Trophoblast cell (in vitro differentiated cells and primary cell): ENCODE data around the gene ACCS.
A peak's percentile ranks its signal among the peaks of the same experiment; 100 is the strongest.

Source experiments
- DNase-seq, 2 donors: peaks; one replicate each; pipeline ENCODE4 v3.0.0-alpha.2; 2016
- H2AFZ ChIP-seq: 2 replicates; pipeline ENCODE4 v1.6.1; 2013; ENCODE audit warnings: low read length, moderate library complexity, mild to moderate bottlenecking; ENCODE audit not compliant: insufficient read depth, poor library complexity
- H2AK5ac ChIP-seq: 2 replicates; pipeline ENCODE4 v1.6.1; 2013; ENCODE audit warnings: mild to moderate bottlenecking, low read length
- H2BK120ac ChIP-seq: 2 replicates; pipeline ENCODE4 v1.6.1; 2013; ENCODE audit warnings: low read length, mild to moderate bottlenecking, moderate library complexity; ENCODE audit not compliant: insufficient read depth, poor library complexity
- H2BK12ac ChIP-seq: 2 replicates; pipeline ENCODE4 v1.6.1; 2013; ENCODE audit warnings: mild to moderate bottlenecking, low read length, moderate library complexity
- H2BK5ac ChIP-seq: 2 replicates; pipeline ENCODE4 v1.6.1; 2013; ENCODE audit warnings: low read length, low read depth, moderate library complexity, mild to moderate bottlenecking; ENCODE audit not compliant: poor library complexity
- H3K14ac ChIP-seq: 2 replicates; pipeline ENCODE4 v1.6.1; 2013; ENCODE audit warnings: mild to moderate bottlenecking, low read length
- H3K18ac ChIP-seq: 2 replicates; pipeline ENCODE4 v1.6.1; 2013; ENCODE audit warnings: mild to moderate bottlenecking, low read length
- H3K23ac ChIP-seq: 2 replicates; pipeline ENCODE4 v1.6.1; 2013; ENCODE audit warnings: low read length
- H3K27ac ChIP-seq: 2 replicates; pipeline ENCODE4 v1.5.1; 2013; ENCODE audit warnings: low read depth, mild to moderate bottlenecking, inconsistent platforms, low read length, moderate library complexity
- H3K27me3 ChIP-seq: 2 replicates; pipeline ENCODE4 v1.6.1; 2013; ENCODE audit warnings: inconsistent platforms, mild to moderate bottlenecking, low read length, moderate library complexity; ENCODE audit not compliant: insufficient read depth
- H3K36me3 ChIP-seq, 2 experiments: 1 replicate in 1 of 2; 2 replicates in 1 of 2; pipeline ENCODE4 v1.6.1; 2013; ENCODE audit warnings: low read length in 2 of 2, mild to moderate bottlenecking in 2 of 2, moderate library complexity in 1 of 2; ENCODE audit not compliant: insufficient read depth in 2 of 2, control insufficient read depth in 1 of 2
- H3K4ac ChIP-seq: 2 replicates; pipeline ENCODE4 v1.6.1; 2013; ENCODE audit warnings: low read depth, mild to moderate bottlenecking, low read length, moderate library complexity
- H3K4me1 ChIP-seq, 2 experiments: 1 replicate in 1 of 2; 2 replicates in 1 of 2; pipeline ENCODE4 v1.6.1; 2013; ENCODE audit warnings: low read length in 2 of 2, mild to moderate bottlenecking in 2 of 2, moderate library complexity in 1 of 2; ENCODE audit not compliant: insufficient read depth in 2 of 2, control insufficient read depth in 1 of 2
- H3K4me2 ChIP-seq: 2 replicates; pipeline ENCODE4 v1.6.1; 2013; ENCODE audit warnings: inconsistent platforms, mild to moderate bottlenecking, low read length, moderate library complexity
- H3K4me3 ChIP-seq: 2 replicates; pipeline ENCODE4 v1.5.1; 2013; ENCODE audit warnings: mild to moderate bottlenecking, low read depth, low read length, inconsistent platforms
- H3K79me1 ChIP-seq: one replicate; pipeline ENCODE4 v1.6.1; 2013; ENCODE audit warnings: low read length
- H3K79me2 ChIP-seq: 2 replicates; pipeline ENCODE4 v1.6.1; 2013; ENCODE audit warnings: low read length, mild to moderate bottlenecking; ENCODE audit not compliant: control insufficient read depth, insufficient read depth, poor library complexity
- H3K9ac ChIP-seq: 2 replicates; pipeline ENCODE4 v1.6.1; 2013; ENCODE audit warnings: mild to moderate bottlenecking, low read length
- H3K9me3 ChIP-seq: 2 replicates; pipeline ENCODE4 v1.6.1; 2013; ENCODE audit warnings: low read depth, mild to moderate bottlenecking, control low read depth, inconsistent platforms, low read length; ENCODE audit not compliant: insufficient read depth
- H4K12ac ChIP-seq: 2 replicates; pipeline ENCODE4 v1.6.1; 2013; ENCODE audit warnings: low read depth, mild to moderate bottlenecking, low read length, moderate library complexity
- H4K8ac ChIP-seq: 2 replicates; pipeline ENCODE4 v1.6.1; 2013; ENCODE audit warnings: low read depth, mild to moderate bottlenecking, low read length, moderate library complexity
- H4K91ac ChIP-seq: one replicate; pipeline ENCODE4 v1.6.1; 2013; ENCODE audit warnings: low read depth, mild to moderate bottlenecking, low read length, moderate library complexity
- WGBS: extraction: QIAGEN DNeasy Blood & Tissue Kit; methylation state at CpG from one replicate; pipeline ENCODE4 v1.1.7; 2013; ENCODE audit warnings: missing lambda C conversion rate; ENCODE audit not compliant: insufficient read length, insufficient coverage; ENCODE audit errors: extremely low coverage; 5-methylcytosine and 5-hydroxymethylcytosine counted together

Gene ACCS

GRCh38 chr11:44071157-44071556, 5.1 kb downstream of the ACCS start:
- Histone ChIP-seq H2BK12ac (no peak overlapping the region), H2AK5ac (no peak overlapping the region), H3K23ac (no peak overlapping the region), H2BK5ac (no peak overlapping the region), H3K79me2 (no peaks in the 10 kb centered on the region), H3K9me3 (peaks cover 2% of the 10 kb centered on the region), H3K27me3 (no peaks in the 10 kb centered on the region), H2AFZ (no peak overlapping the region), H3K4me3 (no peak overlapping the region), H2BK120ac (no peak overlapping the region), H3K4me1 (peaks cover 0 to 3% of the 10 kb centered on the region in 2 experiments), H4K91ac (no peak overlapping the region), H4K8ac (no peak overlapping the region), H3K14ac (no peak overlapping the region), H3K4me2 (no peak overlapping the region), H3K18ac (no peak overlapping the region), H3K36me3 (peaks cover 0 to 2% of the 10 kb centered on the region in 2 experiments), H3K9ac (no peak overlapping the region), H4K12ac (no peak overlapping the region), H3K27ac (no peak overlapping the region), H3K4ac (no peak overlapping the region), H3K79me1 (peaks cover 3% of the 10 kb centered on the region)
- DNase-seq: no peak
- no CpG with 5 or more reads among the region's 3 CpGs for WGBS

GRCh38 chr11:44072757-44073658, 6.9 kb downstream of the ACCS start:
- H3K27me3 ChIP-seq: no peaks in the 10 kb centered on the region
- no peaks in the 10 kb centered on the region for H3K79me2 ChIP-seq
- no peak overlapping the region for H3K9ac ChIP-seq
- H3K27ac ChIP-seq: no peak overlapping the region
- H3K18ac ChIP-seq: no peak overlapping the region
- no peak overlapping the region for H3K23ac ChIP-seq
- H3K79me1 ChIP-seq: no peaks in the 10 kb centered on the region
- H2AFZ ChIP-seq: no peak overlapping the region
- H2AK5ac ChIP-seq: no peak overlapping the region
- H3K14ac ChIP-seq: no peak overlapping the region
- no CpG with 5 or more reads among the region's 8 CpGs for WGBS
- H2BK120ac ChIP-seq: no peak overlapping the region
- no peak overlapping the region for H3K4ac ChIP-seq
- H3K4me2 ChIP-seq: no peak overlapping the region
- peaks cover 0 to 2% of the 10 kb centered on the region in 2 experiments for H3K36me3 ChIP-seq
- H3K4me3 ChIP-seq: no peak overlapping the region
- no peak overlapping the region for H2BK12ac ChIP-seq
- no peaks in the 10 kb centered on the region for H3K4me1 ChIP-seq
- no peak overlapping the region for H2BK5ac ChIP-seq
- H4K91ac ChIP-seq: no peak overlapping the region
- no peak overlapping the region for H4K8ac ChIP-seq
- peak; percentile 11 to 43 for DNase-seq
- peaks cover 2% of the 10 kb centered on the region for H3K9me3 ChIP-seq
- H4K12ac ChIP-seq: no peak overlapping the region

GRCh38 chr11:44078794-44079193, 12.7 kb downstream of the ACCS start:
- no peak overlapping the region for H2BK5ac ChIP-seq
- no peak overlapping the region for H4K8ac ChIP-seq
- no peak overlapping the region for H3K9ac ChIP-seq
- no peak overlapping the region for H3K23ac ChIP-seq
- no peak overlapping the region for H2AK5ac ChIP-seq
- H3K4me1 ChIP-seq: no peaks in the 10 kb centered on the region
- no peak for DNase-seq
- no peak overlapping the region for H4K91ac ChIP-seq
- no peak overlapping the region for H3K18ac ChIP-seq
- no peak overlapping the region for H2AFZ ChIP-seq
- H2BK12ac ChIP-seq: no peak overlapping the region
- no peak overlapping the region for H3K27ac ChIP-seq
- H3K4ac ChIP-seq: no peak overlapping the region
- no peak overlapping the region for H2BK120ac ChIP-seq
- no peak overlapping the region for H3K4me2 ChIP-seq
- no peaks in the 10 kb centered on the region for H3K27me3 ChIP-seq
- H3K14ac ChIP-seq: no peak overlapping the region
- no peak overlapping the region for H4K12ac ChIP-seq
- no peak overlapping the region for H3K4me3 ChIP-seq
- no peaks in the 10 kb centered on the region for H3K79me2 ChIP-seq
- no peaks in the 10 kb centered on the region for H3K79me1 ChIP-seq
- H3K9me3 ChIP-seq: no peaks in the 10 kb centered on the region
- H3K36me3 ChIP-seq: peaks cover 0 to under 1% of the 10 kb centered on the region in 2 experiments
- no CpG with 5 or more reads among the region's 5 CpGs for WGBS

- Histone ChIP-seq H2AK5ac (no peak overlapping the region), H4K91ac (no peak overlapping the region), H4K8ac (no peak overlapping the region), H3K79me1 (no peaks in the 10 kb centered on the region), H3K4me1 (no peaks in the 10 kb centered on the region), H3K9ac (no peak overlapping the region), H3K27ac (no peak overlapping the region), H4K12ac (no peak overlapping the region), H2AFZ (no peak overlapping the region), H3K18ac (no peak overlapping the region), H3K23ac (no peak overlapping the region), H3K4ac (no peak overlapping the region), H2BK5ac (no peak overlapping the region), H3K4me3 (no peak overlapping the region), H3K9me3 (no peaks in the 10 kb centered on the region), H2BK12ac (no peak overlapping the region), H2BK120ac (no peak overlapping the region), H3K36me3 (no peaks in the 10 kb centered on the region), H3K4me2 (no peak overlapping the region), H3K14ac (no peak overlapping the region), H3K79me2 (no peaks in the 10 kb centered on the region), H3K27me3 (no peaks in the 10 kb centered on the region)
- WGBS: no CpG with 5 or more reads among the region's 6 CpGs
- no peak for DNase-seq
These were observed 13.3 kb downstream of the ACCS start for GRCh38 chr11:44079376-44079775.
